Suprapubic skin (tissue), 4 donors: Measurements from ENCODE around the gene PIGL.

Experiments used
- CTCF ChIP-seq, 2 donors: fragments of 200-600 bp in 1 of 2; fragments of 450-650 bp in 1 of 2; sonication (generic) in 1 of 2; IDR thresholded peaks; one replicate each; pipeline ENCODE4 v1.5.1; 2016 to 2019; ENCODE audit warnings: antibody characterized with exemption in 2 of 2, mild to moderate bottlenecking in 1 of 2, moderate library complexity in 1 of 2
- EP300 ChIP-seq: sonication (generic); formaldehyde crosslinking; IDR thresholded peaks from one replicate; pipeline ENCODE4 v1.6.1; 2017; ENCODE audit warnings: antibody characterized with exemption
- POLR2A ChIP-seq, 2 donors: fragments of 450-650 bp; IDR thresholded peaks; one replicate each; pipeline ENCODE4 v1.6.1; 2017; ENCODE audit warnings: antibody characterized with exemption in 2 of 2, mild to moderate bottlenecking in 2 of 2, moderate library complexity in 2 of 2
- POLR2AphosphoS5 ChIP-seq, 3 donors: sonication (generic); formaldehyde crosslinking; IDR thresholded peaks; one replicate each; pipeline ENCODE4 v1.6.1; 2017; ENCODE audit warnings: antibody characterized with exemption in 3 of 3

DNA sequence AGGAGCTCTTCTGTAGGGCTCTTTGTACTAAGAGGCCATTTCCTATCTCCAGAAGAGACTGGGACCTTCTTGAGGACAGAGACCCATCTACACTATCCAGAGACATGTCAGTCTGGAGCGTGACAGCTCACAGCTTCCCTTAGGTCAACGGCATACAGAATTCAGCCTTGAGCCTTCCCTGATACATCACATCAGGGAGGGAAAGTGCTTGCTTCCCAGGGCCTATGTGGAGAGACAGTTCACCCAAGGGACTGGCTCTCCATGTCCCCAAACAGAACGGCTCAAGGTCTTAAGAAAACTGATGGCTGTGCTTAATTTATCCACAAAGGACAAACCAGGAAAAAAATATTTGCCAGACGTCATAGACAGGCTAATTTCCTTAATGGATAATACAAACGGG, 128.6 kb downstream of the PIGL start:
- TF ChIP-seq CTCF (IDR thresholded peaks at IDR 0.05) (no peak), EP300 (no peak), POLR2A (IDR thresholded peaks at IDR 0.05) (no peak), POLR2AphosphoS5 (IDR thresholded peaks at IDR 0.05) (no peak)
